ENCODE data around the gene ZHX3. TPM values are rescaled to one million over a fixed set of nuclear protein-coding genes. Genes with fewer than 3 reads are reported as not detected.

The ZHX3 gene
- total and polyA plus RNA-seq, 2 of the 4 experiments (the other 2 are of a cell fraction): 25.0 to 28.0 TPM

DNA sequence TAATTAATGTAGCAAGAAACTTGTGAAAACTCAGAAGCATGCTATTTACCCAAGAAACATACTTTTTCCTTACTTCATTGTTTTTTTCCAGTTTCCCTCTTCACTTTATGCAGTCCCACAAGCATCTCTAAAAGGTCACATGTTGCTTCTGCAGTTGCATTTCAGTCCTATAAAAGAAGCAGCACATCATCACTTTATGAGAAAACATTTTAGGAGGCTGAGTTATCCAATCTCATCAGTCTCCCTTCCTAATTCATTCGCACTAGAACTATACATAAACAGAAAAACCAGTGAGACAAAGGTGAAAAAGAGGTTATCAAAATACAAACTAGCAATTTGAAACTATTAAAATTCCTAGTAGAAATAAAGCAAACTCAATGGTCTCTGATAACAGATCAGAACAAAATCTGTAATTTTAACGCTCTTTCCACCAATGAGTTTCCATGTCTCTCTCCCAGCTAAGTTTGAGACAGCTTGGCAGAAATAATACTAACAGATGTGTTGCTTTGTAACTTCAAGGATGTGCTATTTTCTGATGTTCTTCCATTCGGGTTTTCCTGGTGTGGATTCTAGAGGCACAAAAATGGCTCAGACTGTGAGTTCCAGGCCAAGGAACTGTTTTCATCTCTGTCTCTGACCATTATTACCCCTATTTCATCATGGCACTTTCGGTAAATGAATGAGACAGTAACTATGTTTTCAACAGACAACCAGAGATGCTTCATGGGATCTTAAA is 48.4 kb downstream of the ZHX3 start:
- H4K5ac ChIP-seq (ENCODE audit: low read depth, low read length): no peak overlapping the region
- no peak overlapping the region for H3K4ac ChIP-seq (ENCODE audit: low read depth, low read length)
- WGBS, 2 experiments (ENCODE audit: extremely low coverage in 2 of 2, insufficient read length in 1 of 2): no CpG with 5 or more reads among the region's 4 CpGs
- H3K36me3 ChIP-seq (ENCODE audit: control insufficient read depth, insufficient read depth, low read length): peaks cover 5% of the 10 kb centered on the region; the same call in 1 of the 2 replicates
- no peak overlapping the region for H2AK5ac ChIP-seq (ENCODE audit: low read depth, low read length)
- no peak for ATAC-seq (ENCODE audit: low read depth)
- H3K9ac ChIP-seq (ENCODE audit: low read depth, low read length): no peak overlapping the region
- H2AFZ ChIP-seq (replicated peaks; ENCODE audit: low read length, poor library complexity): no peak overlapping the region
- in situ Hi-C loops (cut with MboI; ENCODE audit: low sequenced_read_pairs) (no loop called here), dilution Hi-C loops (cut with HindIII; ENCODE audit: low sequenced_read_pairs, unreplicated experiment) (no loop called here), intact Hi-C loops (cut with micrococcal nuclease) (no loop called here)
- no peaks in the 10 kb centered on the region for H3K9me1 ChIP-seq (ENCODE audit: insufficient read depth, low read length)
- H2AK9ac ChIP-seq (replicated peaks; ENCODE audit: low read depth, low read length, poor library complexity): no peak overlapping the region
- H3K18ac ChIP-seq (ENCODE audit: low read depth, low read length): no peak overlapping the region
- no peak overlapping the region for H3K4me3 ChIP-seq (ENCODE audit: insufficient read depth, low read depth, low read length)
- H2BK15ac ChIP-seq (ENCODE audit: low read depth, low read length): no peak overlapping the region
- H2BK20ac ChIP-seq (ENCODE audit: low read depth, low read length): no peak overlapping the region
- H3K9me3 ChIP-seq (ENCODE audit: control insufficient read depth, insufficient read depth, low read length): no peaks in the 10 kb centered on the region
- no peak for DNase-seq
- TF ChIP-seq MAFK (IDR thresholded peaks at IDR 0.05; ENCODE audit: low read depth, low read length): no peak
- H3K27me3 ChIP-seq (ENCODE audit: control insufficient read depth, insufficient read depth, low read length): no peaks in the 10 kb centered on the region
- H3K27ac ChIP-seq (ENCODE audit: insufficient read depth, low read length): no peak overlapping the region
- H3K14ac ChIP-seq (replicated peaks; ENCODE audit: low read depth, low read length): 0 out of 2 replicates have a peak overlapping the region, but pooled peaks have one; percentile 37
- no peak overlapping the region for H3K56ac ChIP-seq (ENCODE audit: extremely low read depth, insufficient read depth, low read length)
- H3K23ac ChIP-seq (ENCODE audit: low read depth, low read length): no peak overlapping the region
- POLR2A ChIA-PET (ENCODE audit: unreplicated experiment): no interaction called here
- H4K8ac ChIP-seq (ENCODE audit: low read depth in 2 of 2, low read length in 2 of 2): no peak overlapping the region
- H2BK120ac ChIP-seq (ENCODE audit: low read depth, low read length): no peak overlapping the region
- H4K91ac ChIP-seq (ENCODE audit: insufficient read depth, low read depth, low read length): no peak overlapping the region
- no peak overlapping the region for H3K4me2 ChIP-seq (ENCODE audit: low read depth, low read length)
- CTCF ChIA-PET: no interaction called here
- no peak overlapping the region for H2BK5ac ChIP-seq (ENCODE audit: low read depth, low read length, poor library complexity, severe bottlenecking)
- peaks cover 25 to 48% of the 10 kb centered on the region in 2 experiments for H3K79me1 ChIP-seq (ENCODE audit: low read depth in 1 of 2, low read length in 2 of 2)
- H3K4me1 ChIP-seq (ENCODE audit: control insufficient read depth, insufficient read depth, low read length): no peaks in the 10 kb centered on the region
- BruUV-seq (replicated peaks): no TSS peak
- H4K20me1 ChIP-seq (ENCODE audit: insufficient read depth, low read length): no peaks in the 10 kb centered on the region; the same call in 1 of the 2 replicates
